Left forelimb (tissue), 1 donor: ENCODE results near the gene LAMTOR1.

Source experiments
- DNase-seq: peaks from one replicate; pipeline ENCODE4 v3.0.0-alpha.2; 2018; ENCODE audit warnings: low spot score

The LAMTOR1 gene

GRCh38 chr11:72119198-72119597, 16.1 kb upstream of the LAMTOR1 start:
- DNase-seq, result peak; percentile 4

- no peak for DNase-seq
These were observed 13.1 kb upstream of the LAMTOR1 start for GRCh38 chr11:72116019-72116755.

DNA sequence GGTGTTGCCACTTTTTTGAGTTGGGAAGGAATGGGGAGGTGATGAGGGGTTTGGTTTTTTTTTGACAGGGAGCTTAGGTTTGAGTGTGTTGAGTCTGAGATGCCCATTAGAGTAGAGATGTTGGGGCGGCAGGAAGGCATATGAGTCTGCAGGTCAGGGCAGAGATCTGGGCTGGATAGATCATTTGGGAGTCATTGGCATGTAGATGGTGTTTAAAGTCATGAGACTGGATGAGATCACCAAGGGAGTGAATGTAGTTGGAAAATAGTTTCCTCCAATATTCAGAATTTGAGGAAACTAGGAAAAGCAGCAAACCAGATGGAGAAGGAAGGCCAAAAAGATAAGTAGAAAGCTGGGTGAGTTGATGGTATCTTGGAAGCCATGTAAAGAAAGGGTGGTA, 11.5 kb upstream of the LAMTOR1 start:
- peak; percentile 9 for DNase-seq

- DNase-seq, result no peak
These were observed 10.1 kb upstream of the LAMTOR1 start for GRCh38 chr11:72112978-72113808.

DNA sequence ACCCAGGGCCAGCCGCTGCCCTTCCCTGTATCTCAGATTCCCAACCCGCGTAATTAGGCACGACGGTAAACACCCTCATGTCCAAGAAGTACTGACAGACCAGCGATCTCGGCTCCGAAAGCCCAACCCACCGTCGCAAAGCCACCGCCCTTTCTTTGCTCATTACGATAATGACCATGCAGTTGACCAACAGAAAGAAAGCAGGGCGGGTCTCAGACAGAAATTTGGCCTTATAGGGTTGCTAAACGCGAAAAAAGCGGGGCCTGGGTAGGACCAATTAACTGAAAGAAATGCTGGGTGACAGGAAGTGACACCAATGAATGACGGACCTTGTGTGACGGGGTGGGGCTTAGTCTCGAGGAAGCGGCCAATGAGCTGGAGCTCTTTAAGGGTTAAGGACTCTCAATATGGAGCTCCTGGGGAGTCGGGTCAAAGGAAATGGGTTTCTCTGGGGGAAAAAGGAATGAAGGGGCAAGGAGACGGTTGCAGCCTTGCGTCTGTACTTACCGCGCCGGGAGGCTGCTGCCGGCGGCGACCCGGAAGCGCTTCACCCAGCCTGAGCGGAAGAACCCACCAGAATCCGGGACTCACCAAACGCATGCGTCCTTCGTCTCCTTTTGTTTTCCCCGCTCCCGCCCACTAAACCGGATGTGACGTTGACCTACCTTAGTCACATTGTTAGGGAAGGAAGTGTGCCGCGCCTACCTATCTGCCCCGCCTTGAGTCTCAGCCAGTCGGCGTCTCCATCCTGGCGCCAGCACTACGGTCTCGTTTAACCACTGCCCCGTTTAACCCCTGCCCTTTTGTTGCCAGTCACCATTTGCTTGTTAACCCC, 9.3 kb upstream of the LAMTOR1 start, which contains the start of gene ANAPC15:
ANAPC15 (minus strand) TSS at position 553 of the 835 bp plus-strand sequence. CDS start 1,419 bp downstream, outside the sequence.
- DNase-seq, result peak; percentile 97

DNA sequence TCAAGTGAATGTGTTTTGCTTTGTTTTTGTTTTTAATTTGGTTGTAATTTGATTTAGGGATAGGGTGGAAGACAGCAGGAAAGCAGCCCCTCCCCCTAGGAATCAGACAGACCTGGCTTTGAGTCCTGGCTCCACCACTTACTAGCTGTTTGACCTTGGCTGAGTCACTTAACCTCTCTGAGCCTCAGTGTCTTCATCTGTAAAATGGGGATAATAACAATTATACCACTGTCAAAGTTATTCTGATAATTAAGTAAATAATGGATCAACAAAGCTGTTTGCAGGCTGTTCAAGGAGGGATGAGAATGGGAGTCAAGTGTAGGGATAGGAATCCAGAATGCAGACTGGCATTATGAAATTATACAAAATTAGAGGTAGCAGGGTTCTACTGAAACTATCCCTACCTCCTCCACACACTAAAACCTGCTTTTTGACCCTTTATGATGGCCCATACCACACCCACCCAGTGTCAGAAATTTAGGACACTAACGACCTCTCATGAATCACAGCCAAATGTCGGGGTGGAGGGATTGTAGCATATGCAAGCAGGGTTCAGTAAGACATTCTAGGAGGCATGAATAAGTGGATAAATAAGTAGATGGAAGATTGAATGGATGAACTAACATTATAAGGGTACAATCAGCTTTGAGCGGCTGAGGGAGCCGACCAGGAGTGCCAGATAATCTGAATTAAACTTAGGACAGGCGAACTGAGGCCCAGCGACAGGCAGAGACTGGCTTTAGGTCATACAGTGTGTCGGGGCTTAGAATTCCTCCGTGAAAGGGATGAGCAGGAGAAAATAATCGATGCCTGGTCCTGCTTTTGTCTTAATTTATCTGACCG, 8.4 kb upstream of the LAMTOR1 start:
- DNase-seq, result no peak

GRCh38 chr11:72105888-72106287, 2.8 kb upstream of the LAMTOR1 start, which contains the start of gene TOMT:
TOMT (plus strand) TSS chr11:72105924; CDS start chr11:72105952, 28 bp downstream.
- peak; percentile 31 for DNase-seq

GRCh38 chr11:72103754-72104167, 664 bp upstream of the LAMTOR1 start:
- no peak for DNase-seq

DNA sequence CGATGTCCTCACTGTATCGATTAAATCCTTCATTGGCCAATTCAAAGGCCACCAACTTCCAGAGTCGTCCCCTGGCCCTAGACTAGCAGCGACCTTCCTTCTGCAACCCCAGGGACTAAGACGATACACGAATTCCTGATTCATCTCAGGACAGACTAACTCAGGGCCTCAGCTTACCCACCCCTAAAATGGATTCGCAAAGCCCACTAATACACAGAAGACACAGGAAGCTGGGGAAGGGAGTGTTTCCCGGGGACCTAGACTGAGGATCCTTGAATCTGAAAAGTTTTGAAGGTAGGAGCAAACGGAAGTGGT, 509 bp downstream of the LAMTOR1 start:
- no peak for DNase-seq

DNA sequence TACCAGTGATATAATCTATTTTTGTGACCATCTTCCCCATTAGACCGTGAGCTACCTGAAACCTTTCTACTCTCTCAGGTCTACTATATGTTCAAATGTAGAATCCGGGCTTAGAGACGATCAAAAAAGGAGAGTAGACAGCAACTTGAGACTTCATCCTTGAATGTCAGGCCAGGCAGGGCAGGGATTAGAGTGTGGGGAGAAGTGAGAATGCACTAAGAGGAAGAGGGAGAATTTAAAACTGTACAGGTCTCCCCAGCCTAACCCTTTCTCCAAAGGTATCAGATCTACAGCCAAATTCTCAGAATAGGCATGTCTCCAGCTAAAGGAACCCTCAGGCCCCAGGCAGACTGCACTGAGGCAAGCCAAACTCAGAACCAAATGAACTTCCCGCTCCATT, 935 bp downstream of the LAMTOR1 start:
- peak; percentile 14 for DNase-seq

- DNase-seq, result no peak
These were observed 2.6 kb downstream of the LAMTOR1 start for GRCh38 chr11:72100462-72100861.

GRCh38 chr11:72100009-72100408, 3.1 kb downstream of the LAMTOR1 start:
- DNase-seq, result no peak

- DNase-seq, result no peak
These were observed 4.4 kb downstream of the LAMTOR1 start for GRCh38 chr11:72098741-72099140.

GRCh38 chr11:72091292-72091691, 11.8 kb downstream of the LAMTOR1 start:
- DNase-seq, result no peak

DNA sequence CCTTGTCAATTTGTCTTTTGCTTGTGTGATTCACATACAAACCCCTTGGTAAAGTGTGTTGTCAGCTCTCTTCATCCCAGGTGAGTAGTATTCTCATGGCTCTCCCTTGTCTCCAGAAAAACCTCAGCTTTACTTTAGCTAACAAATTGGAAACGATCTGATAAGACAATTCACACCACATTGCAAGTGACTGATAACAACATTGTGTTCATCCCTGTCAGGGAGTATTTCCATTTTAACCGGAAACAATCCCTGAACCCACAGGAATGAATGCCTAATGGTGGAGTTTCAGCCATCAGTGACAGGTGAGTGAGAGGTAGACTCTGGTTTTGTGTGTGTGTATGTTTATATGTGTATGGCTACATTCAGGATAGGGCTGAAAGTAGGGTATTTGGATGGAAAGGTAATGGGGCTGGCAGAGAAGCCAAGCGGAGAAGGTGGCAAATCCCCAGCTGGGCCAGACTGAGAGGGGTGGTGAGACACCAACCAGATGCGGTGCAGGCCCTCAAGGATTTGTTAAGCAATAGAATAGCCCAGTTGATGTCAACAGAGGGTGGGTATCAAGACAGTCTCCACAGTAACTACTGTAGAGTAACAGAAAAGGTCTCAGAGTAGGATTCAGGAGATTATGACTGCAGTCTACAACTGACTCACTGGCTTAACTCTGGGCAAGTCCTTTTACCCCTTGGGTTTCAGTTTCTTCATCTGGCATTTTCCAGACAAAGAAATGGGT, 14.9 kb downstream of the LAMTOR1 start:
- DNase-seq, result no peak

GRCh38 chr11:72085621-72086351, 17.3 kb downstream of the LAMTOR1 start:
- DNase-seq, result no peak

DNA sequence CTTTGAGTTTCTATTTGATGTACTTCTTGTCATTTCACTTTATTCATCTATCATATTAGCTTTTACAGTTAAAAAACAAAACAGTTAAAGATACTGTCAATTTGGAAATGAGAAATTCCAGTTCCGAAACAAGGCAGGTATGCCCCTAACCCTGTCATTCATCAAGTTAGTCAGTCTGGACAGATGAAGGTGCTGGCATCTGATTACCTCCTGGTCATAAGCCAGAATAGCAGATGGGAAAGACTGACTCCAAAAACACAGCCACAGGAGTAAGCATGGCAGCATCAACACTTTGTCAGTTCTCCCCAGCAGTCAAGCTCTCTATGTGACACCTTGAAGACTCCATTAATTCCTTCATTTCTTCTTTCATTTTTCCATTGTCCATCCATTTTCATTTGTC, 18.1 kb downstream of the LAMTOR1 start:
- DNase-seq, result no peak

- DNase-seq, result no peak
These were observed 19.0 kb downstream of the LAMTOR1 start for GRCh38 chr11:72084076-72084475.

GRCh38 chr11:72083414-72083813, 19.7 kb downstream of the LAMTOR1 start:
- no peak for DNase-seq
